Measurements from ENCODE around the gene TNIP1.
A peak's percentile ranks its signal among the peaks of the same experiment; 100 is the strongest.

The TNIP1 gene

DNA sequence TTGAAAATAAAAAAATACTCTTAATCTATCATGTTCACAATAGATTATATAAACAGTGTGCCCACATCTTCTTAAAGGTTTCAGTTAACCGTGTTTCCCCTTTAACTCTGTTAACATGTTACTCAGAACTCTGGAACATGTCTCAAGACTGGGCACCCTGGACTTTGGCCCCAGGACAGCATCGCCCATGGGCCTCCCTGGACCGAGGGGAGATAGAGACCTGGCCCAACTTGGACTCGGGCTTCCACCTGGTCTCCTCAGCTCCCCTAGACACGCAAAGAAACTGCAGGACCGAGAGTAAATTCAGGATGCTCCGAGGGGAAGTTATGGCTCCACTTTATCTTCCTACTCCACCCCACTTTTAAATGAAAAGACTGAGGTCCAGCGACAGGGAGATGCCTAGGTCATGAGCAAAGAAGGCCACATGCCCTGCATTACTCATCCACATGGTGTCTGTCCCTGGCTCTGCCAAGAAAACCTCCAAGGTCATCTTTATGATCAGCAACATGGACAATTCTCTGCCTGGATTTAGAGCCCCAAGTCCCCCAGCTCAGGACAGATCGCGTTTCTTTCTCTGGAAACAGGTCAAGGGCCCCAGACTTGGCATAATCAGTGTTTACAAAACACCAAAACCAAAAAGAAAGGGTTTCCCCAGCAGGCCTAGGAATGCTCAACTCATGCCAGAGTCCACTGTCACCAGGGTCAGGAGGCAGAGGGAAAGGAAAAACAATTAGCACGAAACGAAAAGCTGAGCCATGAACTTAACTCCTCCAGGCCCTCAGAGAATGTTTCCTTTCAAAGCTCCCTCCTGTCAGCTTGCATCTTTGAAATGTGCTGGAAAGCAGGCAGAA is 43.0 kb downstream of the TNIP1 start:
- no peak overlapping the region for H3K4me3 ChIP-seq (replicated peaks; ENCODE audit: low read depth, low read length)
- TF ChIP-seq, protein P1, sequence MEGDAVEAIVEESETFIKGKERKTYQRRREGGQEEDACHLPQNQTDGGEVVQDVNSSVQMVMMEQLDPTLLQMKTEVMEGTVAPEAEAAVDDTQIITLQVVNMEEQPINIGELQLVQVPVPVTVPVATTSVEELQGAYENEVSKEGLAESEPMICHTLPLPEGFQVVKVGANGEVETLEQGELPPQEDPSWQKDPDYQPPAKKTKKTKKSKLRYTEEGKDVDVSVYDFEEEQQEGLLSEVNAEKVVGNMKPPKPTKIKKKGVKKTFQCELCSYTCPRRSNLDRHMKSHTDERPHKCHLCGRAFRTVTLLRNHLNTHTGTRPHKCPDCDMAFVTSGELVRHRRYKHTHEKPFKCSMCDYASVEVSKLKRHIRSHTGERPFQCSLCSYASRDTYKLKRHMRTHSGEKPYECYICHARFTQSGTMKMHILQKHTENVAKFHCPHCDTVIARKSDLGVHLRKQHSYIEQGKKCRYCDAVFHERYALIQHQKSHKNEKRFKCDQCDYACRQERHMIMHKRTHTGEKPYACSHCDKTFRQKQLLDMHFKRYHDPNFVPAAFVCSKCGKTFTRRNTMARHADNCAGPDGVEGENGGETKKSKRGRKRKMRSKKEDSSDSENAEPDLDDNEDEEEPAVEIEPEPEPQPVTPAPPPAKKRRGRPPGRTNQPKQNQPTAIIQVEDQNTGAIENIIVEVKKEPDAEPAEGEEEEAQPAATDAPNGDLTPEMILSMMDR (IDR thresholded peaks at IDR 0.05; ENCODE audit: low read length, missing control alignments): no peak
- DNase-seq (ENCODE audit: low read depth): peak; percentile 84

DNA sequence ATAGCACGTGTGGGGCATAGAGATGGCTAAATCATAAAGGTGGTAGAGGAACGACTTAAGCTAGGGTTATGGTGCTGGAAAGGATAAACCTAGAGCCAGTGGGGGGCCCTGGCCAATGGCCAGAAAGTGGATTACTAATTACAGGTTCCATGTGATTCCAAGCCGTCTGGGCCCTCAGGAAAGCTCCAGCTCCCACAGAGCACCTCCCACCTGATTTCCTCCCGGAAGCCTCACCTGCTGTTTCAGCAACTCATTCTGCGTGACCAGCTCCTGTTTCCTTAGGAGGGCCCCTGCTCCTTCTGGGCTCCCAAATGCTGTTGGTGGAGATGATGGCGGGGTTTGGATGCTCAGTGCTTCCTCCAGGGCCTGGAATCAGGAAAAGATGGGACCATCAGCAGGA is 44.3 kb downstream of the TNIP1 start:
- TF ChIP-seq, protein P1 (IDR thresholded peaks at IDR 0.05; ENCODE audit: low read length, missing control alignments): no peak
- H3K4me3 ChIP-seq (replicated peaks; ENCODE audit: low read depth, low read length): no peak overlapping the region
- DNase-seq (ENCODE audit: low read depth): no peak

DNA sequence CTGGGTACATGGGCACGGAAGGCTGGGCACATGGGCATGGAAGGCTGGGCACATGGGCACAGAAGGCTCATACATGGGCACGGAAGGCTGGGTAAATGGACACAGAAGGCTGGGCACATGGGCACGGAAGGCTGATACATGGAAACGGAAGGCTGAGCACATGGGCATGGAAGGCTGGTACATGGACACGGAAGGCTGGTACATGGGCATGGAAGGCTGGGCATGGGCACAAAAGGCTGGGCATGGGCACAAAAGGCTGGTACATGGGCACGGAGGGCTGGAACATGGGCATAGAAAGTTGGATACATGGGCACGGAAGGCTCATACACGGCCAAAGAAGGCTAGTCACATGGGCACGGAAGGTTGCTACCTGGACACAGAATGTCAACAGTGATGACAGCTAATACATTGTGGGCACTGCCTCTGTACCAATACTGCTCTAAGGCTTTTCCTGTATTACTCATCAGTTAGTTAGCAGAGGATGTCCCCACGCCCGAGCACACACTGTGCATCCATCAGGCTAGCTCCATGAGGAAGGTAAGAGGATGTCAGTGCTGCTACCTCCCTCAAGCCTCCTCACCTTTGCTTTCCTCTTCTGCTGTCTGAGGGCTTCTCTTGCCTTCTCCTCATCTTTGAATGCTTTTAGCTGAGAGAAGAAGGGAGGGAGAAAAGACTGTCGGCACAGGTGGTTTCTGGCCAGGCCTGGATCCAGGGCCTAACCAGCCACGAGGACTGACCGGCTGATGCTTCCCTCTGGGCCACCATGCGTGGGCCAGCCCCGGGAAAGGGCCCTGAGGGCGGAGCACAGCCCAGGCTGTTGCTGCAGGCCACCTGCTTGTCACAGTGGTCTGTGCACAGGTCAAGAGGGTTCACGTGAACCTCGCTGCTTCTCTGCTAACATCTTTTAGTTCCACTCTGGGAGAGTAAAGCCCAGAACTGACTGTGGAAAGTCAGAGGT is 46.1 kb downstream of the TNIP1 start:
- TF ChIP-seq, protein P1 (IDR thresholded peaks at IDR 0.05; ENCODE audit: low read length, missing control alignments): no peak
- DNase-seq (ENCODE audit: low read depth): no peak
- no peak overlapping the region for H3K4me3 ChIP-seq (replicated peaks; ENCODE audit: low read depth, low read length)

DNA sequence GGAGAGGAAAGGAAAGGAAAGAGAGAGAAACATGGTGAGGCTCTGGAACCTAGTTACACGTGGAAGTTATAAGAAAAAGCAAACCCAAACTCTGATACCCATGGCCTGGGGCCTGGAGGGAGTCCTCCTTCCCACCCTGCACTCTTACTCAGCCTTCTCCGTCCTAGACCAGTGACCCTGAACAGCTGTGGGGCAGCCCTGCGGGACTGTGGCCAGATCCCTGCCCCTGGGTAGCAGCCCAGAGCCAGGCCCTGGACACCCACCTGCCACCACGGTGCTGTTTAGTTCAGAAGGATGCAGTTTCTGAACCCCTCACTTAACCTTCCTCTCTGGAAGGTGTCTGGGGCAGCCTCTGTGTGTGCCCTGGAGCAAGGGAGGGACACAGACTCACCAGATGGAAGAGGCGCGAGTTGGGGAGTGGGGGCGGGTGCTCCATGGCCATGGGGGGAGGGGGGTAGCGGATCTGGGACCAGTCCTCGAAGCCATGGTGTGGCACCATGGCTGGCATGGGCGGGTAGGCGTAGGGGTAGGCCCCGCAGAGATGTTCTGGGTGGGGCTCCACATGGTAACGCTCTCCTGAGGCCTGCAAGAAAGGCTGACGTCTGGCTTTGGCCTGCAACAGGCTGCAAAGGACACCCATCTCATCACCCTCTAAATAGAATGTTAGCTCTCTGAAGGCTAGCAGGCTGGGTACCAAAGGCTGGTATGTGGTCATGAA is 47.5 kb downstream of the TNIP1 start:
- DNase-seq (ENCODE audit: low read depth): no peak
- H3K4me3 ChIP-seq (replicated peaks; ENCODE audit: low read depth, low read length): no peak overlapping the region
- TF ChIP-seq, protein P1 (IDR thresholded peaks at IDR 0.05; ENCODE audit: low read length, missing control alignments): no peak

DNA sequence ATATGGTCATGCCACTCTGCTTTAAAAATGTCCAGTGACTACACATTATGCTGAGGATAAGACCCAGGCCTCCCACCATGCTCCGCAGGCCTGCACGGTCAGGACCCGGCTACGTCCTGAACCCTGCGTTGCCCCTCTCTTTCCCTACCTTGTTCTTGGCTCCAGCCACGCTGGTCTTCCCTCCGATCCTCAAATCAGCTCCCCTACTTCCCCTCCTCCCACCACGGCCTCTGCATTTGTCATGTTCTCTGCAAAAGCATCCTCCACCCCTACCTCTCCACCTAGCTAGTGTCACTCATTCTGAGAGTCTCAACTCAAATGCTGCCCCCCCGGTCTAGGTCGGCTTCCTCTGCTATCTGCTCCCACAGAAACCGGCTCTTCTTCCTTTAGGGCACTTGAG is 49.3 kb downstream of the TNIP1 start:
- TF ChIP-seq, protein P1 (IDR thresholded peaks at IDR 0.05; ENCODE audit: low read length, missing control alignments): no peak
- H3K4me3 ChIP-seq (replicated peaks; ENCODE audit: low read depth, low read length): no peak overlapping the region
- no peak for DNase-seq (ENCODE audit: low read depth)

DNA sequence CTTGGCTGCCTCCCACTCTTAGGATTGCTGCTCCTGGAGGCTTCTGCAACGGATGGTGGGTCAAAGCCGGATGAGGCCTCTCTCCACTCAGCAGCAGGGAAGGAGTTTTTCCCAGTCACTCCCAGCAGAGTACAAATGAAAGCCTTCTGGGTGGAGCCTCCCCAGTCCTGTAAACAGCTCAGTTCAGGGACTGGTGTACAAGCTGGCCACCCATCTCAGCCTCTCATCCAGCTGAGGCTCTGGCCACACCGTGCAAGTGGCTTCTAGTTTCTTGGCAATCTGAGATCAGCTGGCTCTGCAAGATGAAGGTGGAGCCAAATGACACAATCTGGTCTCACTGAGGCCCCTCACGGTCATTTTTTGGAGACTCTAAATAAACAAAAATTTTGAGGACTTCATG is 50.5 kb downstream of the TNIP1 start:
- TF ChIP-seq, protein P1 (IDR thresholded peaks at IDR 0.05; ENCODE audit: low read length, missing control alignments): no peak
- no peak for DNase-seq (ENCODE audit: low read depth)
- H3K4me3 ChIP-seq (replicated peaks; ENCODE audit: low read depth, low read length): no peak overlapping the region

Measured in fibroblast of pulmonary artery (primary cell).